K562 (cell line): Measurements from ENCODE around the gene MXRA7. TPM values are rescaled to one million over a fixed set of nuclear protein-coding genes. Genes with fewer than 3 reads are reported as not detected.

Experiments
- ATAC-seq: fragments of 200-7000 bp; cut with Tn5 transposase; 3 replicates; pipeline ENCODE4 v1.9.1; 2020; ENCODE audit warnings: moderate library complexity
- BruUV-seq: library from RNA; stranded (reverse); fragments of 400-500 nt; replicated peaks from 2 replicates; lab custom pipeline; 2021; lab: Mats Ljungman, UMichigan
- CTCF ChIA-PET: fragments of 300-600 bp; formaldehyde crosslinking; extraction: SDS; loops from one replicate; lab custom pipeline; 2021; ENCODE audit warnings: low intra/inter-chr PET ratio; lab: Yijun Ruan, JAX
- POLR2A ChIA-PET: fragments of 300-600, 350-650 bp; sonication (Branson Sonifier 250); formaldehyde crosslinking; extraction: SDS; loops from one replicate; lab custom pipeline; 2021; ENCODE audit warnings: antibody characterized with exemption, inconsistent platforms; lab: Yijun Ruan, JAX
- DNase-seq, 4 experiments: peaks; one replicate each; pipeline versions ENCODE4 v3.0.0 to v3.0.0-alpha.2; 2011 to 2018; ENCODE audit warnings: low spot score in 3 of 4, mixed read lengths in 3 of 4; ENCODE audit errors: extremely low read depth in 1 of 4
- FAIRE-seq: peaks from 2 replicates; lab custom pipeline; 2011; peaks lifted over from hg19 to GRCh38; lab: Jason Lieb, UNC
- H2AFZ ChIP-seq: 2 replicates; pipeline ENCODE4 v1.6.0; 2011; ENCODE audit warnings: low read depth, low read length, control low read depth, inconsistent platforms
- H3K27ac ChIP-seq: fragments of 200-600 bp; 3 replicates; pipeline ENCODE4 v1.8.0; 2011; ENCODE audit warnings: low read depth, mild to moderate bottlenecking, control low read depth, inconsistent platforms, low read length, moderate library complexity, mixed read lengths; ENCODE audit errors: extremely low read depth
- H3K27me3 ChIP-seq, 2 experiments: fragments of 300-600 bp in 1 of 2; 2 replicates in 1 of 2; 3 replicates in 1 of 2; pipeline versions ENCODE4 v1.6.0 to v1.8.0; 2011; ENCODE audit warnings: inconsistent platforms in 2 of 2, low read length in 2 of 2, mild to moderate bottlenecking in 1 of 2, mixed read lengths in 1 of 2, moderate library complexity in 1 of 2; ENCODE audit not compliant: control insufficient read depth in 2 of 2, insufficient read depth in 2 of 2
- H3K36me3 ChIP-seq: fragments of 300-600 bp; 3 replicates; pipeline ENCODE4 v1.8.0; 2011; ENCODE audit warnings: mild to moderate bottlenecking, low read length, inconsistent platforms; ENCODE audit not compliant: control insufficient read depth, insufficient read depth
- H3K4me1 ChIP-seq, 2 experiments: fragments of 200-600 bp in 1 of 2; replicated peaks in 1 of 2; 2 replicates in 1 of 2; 3 replicates in 1 of 2; pipeline versions ENCODE4 v1.5.1 to v1.8.0; 2011; ENCODE audit warnings: inconsistent platforms in 2 of 2, low read length in 2 of 2, mild to moderate bottlenecking in 1 of 2, mixed read lengths in 1 of 2, moderate library complexity in 1 of 2; ENCODE audit not compliant: control insufficient read depth in 2 of 2, insufficient read depth in 2 of 2
- H3K4me2 ChIP-seq: 2 replicates; pipeline ENCODE4 v1.6.1; 2011; ENCODE audit warnings: low read length, control low read depth, inconsistent platforms, mixed read lengths; ENCODE audit not compliant: insufficient read depth
- H3K4me3 ChIP-seq: fragments of 200-600 bp; sonication (generic), shearing (Covaris generic); 2 replicates; pipeline ENCODE4 v1.5.1; 2016; ENCODE audit warnings: control low read depth, inconsistent platforms
- H3K79me2 ChIP-seq: fragments of 200-600 bp; 3 replicates; pipeline ENCODE4 v1.8.0; 2011; ENCODE audit warnings: low read length, inconsistent platforms; ENCODE audit not compliant: control insufficient read depth, insufficient read depth
- H3K9ac ChIP-seq, 2 experiments: 2 replicates each; pipeline versions ENCODE4 v1.6.0 to v1.6.1; 2011; ENCODE audit warnings: low read depth in 2 of 2, low read length in 2 of 2, control low read depth in 1 of 2, inconsistent platforms in 1 of 2, mild to moderate bottlenecking in 1 of 2, mixed read lengths in 1 of 2; ENCODE audit not compliant: insufficient read depth in 1 of 2
- H3K9me1 ChIP-seq: one replicate; pipeline ENCODE4 v1.6.0; 2011; ENCODE audit warnings: inconsistent platforms, mild to moderate bottlenecking, low read length, moderate library complexity; ENCODE audit not compliant: control insufficient read depth, insufficient read depth
- H3K9me3 ChIP-seq: replicated peaks from 2 replicates; pipeline ENCODE4 v1.5.1; 2011; ENCODE audit warnings: low read depth, low read length, inconsistent platforms; ENCODE audit not compliant: control insufficient read depth, insufficient read depth
- H4K20me1 ChIP-seq: replicated peaks from 2 replicates; pipeline ENCODE4 v1.6.1; 2011; ENCODE audit warnings: low read length, inconsistent platforms, mixed read lengths; ENCODE audit not compliant: control insufficient read depth, insufficient read depth
- BACH1 ChIP-seq: fragments of 200-800 bp; sonication (Bioruptor generic); IDR thresholded peaks from 2 replicates; pipeline ENCODE4 v1.6.1; 2016; ENCODE audit warnings: missing genetic modification characterization, missing compliant biosample characterization
- BMI1 ChIP-seq: fragments of 150-350 bp; IDR thresholded peaks from 2 replicates; pipeline ENCODE4 v1.6.1; 2014; ENCODE audit warnings: low read length
- MEIS2 ChIP-seq: fragments of 450-650 bp; IDR thresholded peaks from 2 replicates; pipeline ENCODE4 v1.6.1; 2014; ENCODE audit warnings: mild to moderate bottlenecking; ENCODE audit not compliant: partially characterized antibody
- WGBS: fragments of 100-300 bp; shearing (Covaris generic); methylation state at CpG from one replicate; pipeline ENCODE4 v1.1.6; 2016; ENCODE audit warnings: low coverage, mixed read lengths; ENCODE audit not compliant: insufficient coverage; ENCODE audit errors: missing lambda C conversion rate; 5-methylcytosine and 5-hydroxymethylcytosine counted together
- in situ Hi-C: fragments of 300-500 bp; cut with MboI; formaldehyde crosslinking; loops from 4 replicates; pipeline ENCODE4 v1.15.0; 2018; ENCODE audit warnings: inconsistent platforms, mixed read lengths
- intact Hi-C: fragments of 100-400 bp; cut with micrococcal nuclease; formaldehyde crosslinking; loops from 2 replicates; pipeline ENCODE4 v1.14.2; 2022
- polyA plus RNA-seq, 8 experiments: library from polyadenylated mRNA; depleted of rRNA in 4 of 8; stranded (reverse) in 5 of 8; unstranded in 3 of 8; fragments of >200 nt; fragmentation: Nextera tagmentation in 2 of 8; fragmentation: Illumina TruSeq in 1 of 8; extraction: Ambion mirVana in 2 of 8; extraction: Trizol in 1 of 8; gene quantifications; 2 replicates each; pipeline versions ENCODE4 v1.2.1 to v1.2.3, GENCODE V29; 2011 to 2014; ENCODE audit warnings: inconsistent platforms in 1 of 8, missing spikeins in 1 of 8
- total RNA-seq, 7 experiments: library from RNA; depleted of rRNA in 6 of 7; stranded (reverse); fragments of >200 nt in 6 of 7; fragmentation: Illumina TruSeq in 2 of 7; extraction: Trizol in 2 of 7; gene quantifications; 2 replicates each; pipeline versions ENCODE4 v1.2.1 to v1.2.3, GENCODE V29; 2011 to 2021; ENCODE audit warnings: low replicate concordance in 1 of 7
- TF ChIP-seq, protein P1 (sequence below): sonication (generic); formaldehyde crosslinking; IDR thresholded peaks from 2 replicates; pipeline ENCODE4 v1.8.1; 2023; ENCODE audit warnings: missing genetic modification reagents, mild to moderate bottlenecking, borderline replicate concordance
- TF ChIP-seq, protein P2 (sequence below): sonication (generic); formaldehyde crosslinking; IDR thresholded peaks from 2 replicates; pipeline ENCODE4 v1.8.0; 2022; ENCODE audit warnings: mild to moderate bottlenecking, low read depth, missing genetic modification reagents
- TF ChIP-seq, protein P3 (sequence below): fragments of 450-650 bp; IDR thresholded peaks from 2 replicates; pipeline ENCODE4 v1.6.1; 2018; ENCODE audit not compliant: partially characterized antibody

Gene MXRA7
- total and polyA plus RNA-seq, 9 of the 15 experiments (the other 6 are each of a cell fraction or from before 2014, with no cell fraction given), result 2.6 to 38.4 (median 14.3) TPM

DNA sequence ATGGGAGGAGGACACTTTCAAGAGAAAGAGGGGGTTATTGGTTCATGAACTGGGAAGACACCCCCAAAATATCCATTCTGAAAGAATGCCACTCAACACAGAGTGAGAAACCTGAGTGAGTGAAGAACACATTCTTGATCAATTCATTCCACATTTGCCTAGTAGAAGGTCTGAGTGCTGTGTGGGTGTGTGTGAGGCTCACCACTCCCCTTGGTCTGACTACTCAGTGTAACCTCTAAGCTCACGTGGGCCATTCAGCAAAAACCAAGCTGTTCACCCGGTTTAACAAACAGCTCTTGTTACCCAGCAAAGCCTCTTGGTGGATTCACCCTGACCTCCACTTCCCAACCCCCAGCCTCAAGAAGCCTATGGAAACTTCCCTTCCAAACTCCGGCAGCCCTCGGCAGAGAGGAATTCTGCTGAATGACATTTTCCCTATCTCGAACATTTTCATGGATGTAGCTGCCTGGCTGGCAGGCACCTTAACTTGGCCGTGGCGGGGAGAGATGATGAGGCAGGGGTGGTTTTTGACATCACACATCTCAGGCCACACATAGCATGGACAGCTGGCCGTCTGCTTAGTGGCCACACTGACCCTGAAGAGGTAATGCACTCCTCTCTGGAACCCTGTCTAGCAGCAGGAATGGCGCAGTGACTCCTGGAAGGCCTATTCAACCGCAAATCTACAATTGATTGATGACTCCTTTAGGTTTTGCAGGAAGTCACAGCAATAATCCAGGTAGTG is 78.8 kb downstream of the MXRA7 start:
- intact Hi-C loops, result no loop called here
- 85% methylated on average over 10 of the region's 10 CpGs for WGBS
- Histone ChIP-seq H3K9me3 (no peaks in the 10 kb centered on the region), H4K20me1 (peaks cover 5% of the 10 kb centered on the region), H3K27ac (no peak overlapping the region), H3K27me3 (no peaks in the 10 kb centered on the region), H3K4me2 (no peak overlapping the region), H3K79me2 (peaks cover 26% of the 10 kb centered on the region), H3K4me1 (peaks cover 5% of the 10 kb centered on the region in 2 experiments; a peak in 3 of 5 replicates), H3K4me3 (no peak overlapping the region), H3K9ac (no peak overlapping the region), H3K36me3 (peaks cover 71% of the 10 kb centered on the region), H2AFZ (no peak overlapping the region), H3K9me1 (no peaks in the 10 kb centered on the region)
- FAIRE-seq (peak; percentile 83), ATAC-seq (peak; percentile 21), DNase-seq (no peak)
- ChIA-PET CTCF (no interaction called here), POLR2A (interaction anchor here (0.7 to 1.7 kb wide), 5 partner anchors 8 to 169 kb away, joined by 3 to 6 read pairs (median 3); no protein-coding TSS in a partner anchor)
- no TSS peak for BruUV-seq
- in situ Hi-C loops, result no loop called here
- TF ChIP-seq MEIS2 (no peak), BMI1 (no peak), BACH1 (no peak)
- TF ChIP-seq, protein P1, sequence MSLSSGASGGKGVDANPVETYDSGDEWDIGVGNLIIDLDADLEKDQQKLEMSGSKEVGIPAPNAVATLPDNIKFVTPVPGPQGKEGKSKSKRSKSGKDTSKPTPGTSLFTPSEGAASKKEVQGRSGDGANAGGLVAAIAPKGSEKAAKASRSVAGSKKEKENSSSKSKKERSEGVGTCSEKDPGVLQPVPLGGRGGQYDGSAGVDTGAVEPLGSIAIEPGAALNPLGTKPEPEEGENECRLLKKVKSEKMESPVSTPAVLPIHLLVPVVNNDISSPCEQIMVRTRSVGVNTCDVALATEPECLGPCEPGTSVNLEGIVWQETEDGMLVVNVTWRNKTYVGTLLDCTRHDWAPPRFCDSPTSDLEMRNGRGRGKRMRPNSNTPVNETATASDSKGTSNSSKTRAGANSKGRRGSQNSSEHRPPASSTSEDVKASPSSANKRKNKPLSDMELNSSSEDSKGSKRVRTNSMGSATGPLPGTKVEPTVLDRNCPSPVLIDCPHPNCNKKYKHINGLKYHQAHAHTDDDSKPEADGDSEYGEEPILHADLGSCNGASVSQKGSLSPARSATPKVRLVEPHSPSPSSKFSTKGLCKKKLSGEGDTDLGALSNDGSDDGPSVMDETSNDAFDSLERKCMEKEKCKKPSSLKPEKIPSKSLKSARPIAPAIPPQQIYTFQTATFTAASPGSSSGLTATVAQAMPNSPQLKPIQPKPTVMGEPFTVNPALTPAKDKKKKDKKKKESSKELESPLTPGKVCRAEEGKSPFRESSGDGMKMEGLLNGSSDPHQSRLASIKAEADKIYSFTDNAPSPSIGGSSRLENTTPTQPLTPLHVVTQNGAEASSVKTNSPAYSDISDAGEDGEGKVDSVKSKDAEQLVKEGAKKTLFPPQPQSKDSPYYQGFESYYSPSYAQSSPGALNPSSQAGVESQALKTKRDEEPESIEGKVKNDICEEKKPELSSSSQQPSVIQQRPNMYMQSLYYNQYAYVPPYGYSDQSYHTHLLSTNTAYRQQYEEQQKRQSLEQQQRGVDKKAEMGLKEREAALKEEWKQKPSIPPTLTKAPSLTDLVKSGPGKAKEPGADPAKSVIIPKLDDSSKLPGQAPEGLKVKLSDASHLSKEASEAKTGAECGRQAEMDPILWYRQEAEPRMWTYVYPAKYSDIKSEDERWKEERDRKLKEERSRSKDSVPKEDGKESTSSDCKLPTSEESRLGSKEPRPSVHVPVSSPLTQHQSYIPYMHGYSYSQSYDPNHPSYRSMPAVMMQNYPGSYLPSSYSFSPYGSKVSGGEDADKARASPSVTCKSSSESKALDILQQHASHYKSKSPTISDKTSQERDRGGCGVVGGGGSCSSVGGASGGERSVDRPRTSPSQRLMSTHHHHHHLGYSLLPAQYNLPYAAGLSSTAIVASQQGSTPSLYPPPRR, result no peak
- TF ChIP-seq, protein P2, sequence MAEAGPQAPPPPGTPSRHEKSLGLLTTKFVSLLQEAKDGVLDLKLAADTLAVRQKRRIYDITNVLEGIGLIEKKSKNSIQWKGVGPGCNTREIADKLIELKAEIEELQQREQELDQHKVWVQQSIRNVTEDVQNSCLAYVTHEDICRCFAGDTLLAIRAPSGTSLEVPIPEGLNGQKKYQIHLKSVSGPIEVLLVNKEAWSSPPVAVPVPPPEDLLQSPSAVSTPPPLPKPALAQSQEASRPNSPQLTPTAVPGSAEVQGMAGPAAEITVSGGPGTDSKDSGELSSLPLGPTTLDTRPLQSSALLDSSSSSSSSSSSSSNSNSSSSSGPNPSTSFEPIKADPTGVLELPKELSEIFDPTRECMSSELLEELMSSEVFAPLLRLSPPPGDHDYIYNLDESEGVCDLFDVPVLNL (CRISPR knock-in tag), result no peak
- TF ChIP-seq, protein P3, sequence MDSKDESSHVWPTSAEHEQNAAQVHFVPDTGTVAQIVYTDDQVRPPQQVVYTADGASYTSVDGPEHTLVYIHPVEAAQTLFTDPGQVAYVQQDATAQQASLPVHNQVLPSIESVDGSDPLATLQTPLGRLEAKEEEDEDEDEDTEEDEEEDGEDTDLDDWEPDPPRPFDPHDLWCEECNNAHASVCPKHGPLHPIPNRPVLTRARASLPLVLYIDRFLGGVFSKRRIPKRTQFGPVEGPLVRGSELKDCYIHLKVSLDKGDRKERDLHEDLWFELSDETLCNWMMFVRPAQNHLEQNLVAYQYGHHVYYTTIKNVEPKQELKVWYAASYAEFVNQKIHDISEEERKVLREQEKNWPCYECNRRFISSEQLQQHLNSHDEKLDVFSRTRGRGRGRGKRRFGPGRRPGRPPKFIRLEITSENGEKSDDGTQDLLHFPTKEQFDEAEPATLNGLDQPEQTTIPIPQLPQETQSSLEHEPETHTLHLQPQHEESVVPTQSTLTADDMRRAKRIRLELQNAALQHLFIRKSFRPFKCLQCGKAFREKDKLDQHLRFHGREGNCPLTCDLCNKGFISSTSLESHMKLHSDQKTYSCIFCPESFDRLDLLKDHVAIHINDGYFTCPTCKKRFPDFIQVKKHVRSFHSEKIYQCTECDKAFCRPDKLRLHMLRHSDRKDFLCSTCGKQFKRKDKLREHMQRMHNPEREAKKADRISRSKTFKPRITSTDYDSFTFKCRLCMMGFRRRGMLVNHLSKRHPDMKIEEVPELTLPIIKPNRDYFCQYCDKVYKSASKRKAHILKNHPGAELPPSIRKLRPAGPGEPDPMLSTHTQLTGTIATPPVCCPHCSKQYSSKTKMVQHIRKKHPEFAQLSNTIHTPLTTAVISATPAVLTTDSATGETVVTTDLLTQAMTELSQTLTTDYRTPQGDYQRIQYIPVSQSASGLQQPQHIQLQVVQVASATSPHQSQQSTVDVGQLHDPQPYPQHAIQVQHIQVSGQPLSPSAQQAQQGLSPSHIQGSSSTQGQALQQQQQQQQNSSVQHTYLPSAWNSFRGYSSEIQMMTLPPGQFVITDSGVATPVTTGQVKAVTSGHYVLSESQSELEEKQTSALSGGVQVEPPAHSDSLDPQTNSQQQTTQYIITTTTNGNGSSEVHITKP, result peak; percentile 71
